ENCODE measurements around the gene RTL1. TPM values are rescaled to one million over a fixed set of nuclear protein-coding genes. Genes with fewer than 3 reads are reported as not detected.

RTL1 gene
- polyA plus RNA-seq, 1 experiment, result not detected

- ChIA-PET CTCF (no interaction called here), POLR2A (no interaction called here)
- no peak for DNase-seq (ENCODE audit: low read depth, low spot score)
- TF ChIP-seq, protein P1, sequence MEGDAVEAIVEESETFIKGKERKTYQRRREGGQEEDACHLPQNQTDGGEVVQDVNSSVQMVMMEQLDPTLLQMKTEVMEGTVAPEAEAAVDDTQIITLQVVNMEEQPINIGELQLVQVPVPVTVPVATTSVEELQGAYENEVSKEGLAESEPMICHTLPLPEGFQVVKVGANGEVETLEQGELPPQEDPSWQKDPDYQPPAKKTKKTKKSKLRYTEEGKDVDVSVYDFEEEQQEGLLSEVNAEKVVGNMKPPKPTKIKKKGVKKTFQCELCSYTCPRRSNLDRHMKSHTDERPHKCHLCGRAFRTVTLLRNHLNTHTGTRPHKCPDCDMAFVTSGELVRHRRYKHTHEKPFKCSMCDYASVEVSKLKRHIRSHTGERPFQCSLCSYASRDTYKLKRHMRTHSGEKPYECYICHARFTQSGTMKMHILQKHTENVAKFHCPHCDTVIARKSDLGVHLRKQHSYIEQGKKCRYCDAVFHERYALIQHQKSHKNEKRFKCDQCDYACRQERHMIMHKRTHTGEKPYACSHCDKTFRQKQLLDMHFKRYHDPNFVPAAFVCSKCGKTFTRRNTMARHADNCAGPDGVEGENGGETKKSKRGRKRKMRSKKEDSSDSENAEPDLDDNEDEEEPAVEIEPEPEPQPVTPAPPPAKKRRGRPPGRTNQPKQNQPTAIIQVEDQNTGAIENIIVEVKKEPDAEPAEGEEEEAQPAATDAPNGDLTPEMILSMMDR (IDR thresholded peaks at IDR 0.05; ENCODE audit: low read depth, low read length), result no peak
- Histone ChIP-seq H3K27ac (ENCODE audit: low read depth, low read length) (no peak overlapping the region), H3K27me3 (ENCODE audit: control insufficient read depth, insufficient read depth, low read length) (peaks cover 2% of the 10 kb centered on the region), H3K9me3 (ENCODE audit: control insufficient read depth, insufficient read depth, low read length) (peaks cover 36% of the 10 kb centered on the region), H3K4me3 (ENCODE audit: low read depth, low read length) (no peak overlapping the region)
These were observed 18.3 kb downstream of the RTL1 start for GRCh38 chr14:100885196-100885595.

DNA sequence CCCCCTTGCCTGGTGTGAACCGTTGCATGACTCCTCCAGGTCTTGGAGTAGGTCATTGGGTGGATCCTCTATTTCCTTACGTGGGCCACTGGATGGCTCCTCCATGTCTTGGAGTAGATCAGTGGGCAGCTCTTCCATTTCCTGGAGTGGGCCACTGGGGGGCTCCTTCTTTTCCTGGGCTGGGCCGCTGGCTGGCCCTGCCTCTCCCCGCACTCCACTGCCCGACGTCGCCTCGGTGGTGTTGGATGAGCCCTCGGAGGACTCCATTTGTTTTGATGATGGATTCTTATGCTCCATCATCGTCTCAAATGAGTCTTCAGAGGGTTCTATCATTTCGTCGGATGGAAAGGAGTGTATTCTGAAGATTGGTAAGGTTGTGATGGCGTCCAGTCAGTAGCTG is 19.1 kb downstream of the RTL1 start:
- TF ChIP-seq, protein P1 (IDR thresholded peaks at IDR 0.05; ENCODE audit: low read depth, low read length), result no peak
- peaks cover 2% of the 10 kb centered on the region for H3K27me3 ChIP-seq (ENCODE audit: control insufficient read depth, insufficient read depth, low read length)
- no peak overlapping the region for H3K4me3 ChIP-seq (ENCODE audit: low read depth, low read length)
- H3K27ac ChIP-seq (ENCODE audit: low read depth, low read length), result peak overlapping the region; percentile 11
- DNase-seq (ENCODE audit: low read depth, low spot score), result no peak
- H3K9me3 ChIP-seq (ENCODE audit: control insufficient read depth, insufficient read depth, low read length), result peaks cover 38% of the 10 kb centered on the region
- ChIA-PET POLR2A (no interaction called here), CTCF (no interaction called here)

GRCh38 chr14:100883789-100884101 is 19.8 kb downstream of the RTL1 start:
- ChIA-PET CTCF (no interaction called here), POLR2A (no interaction called here)
- no peak for DNase-seq (ENCODE audit: low read depth, low spot score)
- TF ChIP-seq, protein P1 (IDR thresholded peaks at IDR 0.05; ENCODE audit: low read depth, low read length), result no peak
- H3K27ac ChIP-seq (ENCODE audit: low read depth, low read length), result no peak overlapping the region
- H3K4me3 ChIP-seq (ENCODE audit: low read depth, low read length), result no peak overlapping the region
- peaks cover 2% of the 10 kb centered on the region for H3K27me3 ChIP-seq (ENCODE audit: control insufficient read depth, insufficient read depth, low read length)
- peaks cover 41% of the 10 kb centered on the region for H3K9me3 ChIP-seq (ENCODE audit: control insufficient read depth, insufficient read depth, low read length)

- H3K9me3 ChIP-seq (ENCODE audit: control insufficient read depth, insufficient read depth, low read length), result peaks cover 43% of the 10 kb centered on the region
- TF ChIP-seq, protein P1 (IDR thresholded peaks at IDR 0.05; ENCODE audit: low read depth, low read length), result no peak
- CTCF ChIA-PET, result no interaction called here
- peaks cover 2% of the 10 kb centered on the region for H3K27me3 ChIP-seq (ENCODE audit: control insufficient read depth, insufficient read depth, low read length)
- DNase-seq (ENCODE audit: low read depth, low spot score), result no peak
- no peak overlapping the region for H3K4me3 ChIP-seq (ENCODE audit: low read depth, low read length)
- POLR2A ChIA-PET, result no interaction called here
- no peak overlapping the region for H3K27ac ChIP-seq (ENCODE audit: low read depth, low read length)
These were observed 20.3 kb downstream of the RTL1 start for GRCh38 chr14:100882991-100883788.

GRCh38 chr14:100882026-100882967 is 21.2 kb downstream of the RTL1 start:
- H3K9me3 ChIP-seq (ENCODE audit: control insufficient read depth, insufficient read depth, low read length), result peaks cover 44% of the 10 kb centered on the region
- ChIA-PET CTCF (no interaction called here), POLR2A (no interaction called here)
- DNase-seq (ENCODE audit: low read depth, low spot score), result no peak
- TF ChIP-seq, protein P1 (IDR thresholded peaks at IDR 0.05; ENCODE audit: low read depth, low read length), result no peak
- H3K27ac ChIP-seq (ENCODE audit: low read depth, low read length), result no peak overlapping the region
- H3K27me3 ChIP-seq (ENCODE audit: control insufficient read depth, insufficient read depth, low read length), result peaks cover 2% of the 10 kb centered on the region
- H3K4me3 ChIP-seq (ENCODE audit: low read depth, low read length), result no peak overlapping the region

Data from AG04450 (cell line).